D341Med (cell line): ENCODE results near the gene PHACTR2.
"Not testable (repeated sequence)": the region's sequence is repeated elsewhere in the genome, so short reads cannot be mapped to it uniquely, and the experiment has no call there.

ENCODE experiments used
- DNase-seq: peaks from one replicate; pipeline ENCODE4 v3.0.0; 2012; ENCODE audit warnings: low spot score

PHACTR2 gene

GRCh38 chr6:143698759-143699429, 21.1 kb downstream of the PHACTR2 start:
- DNase-seq: no peak

- no peak for DNase-seq
Observed at GRCh38 chr6:143699430-143699825, 21.7 kb downstream of the PHACTR2 start.

- DNase-seq: no peak
Observed at GRCh38 chr6:143700684-143701348, 23.1 kb downstream of the PHACTR2 start.

DNA sequence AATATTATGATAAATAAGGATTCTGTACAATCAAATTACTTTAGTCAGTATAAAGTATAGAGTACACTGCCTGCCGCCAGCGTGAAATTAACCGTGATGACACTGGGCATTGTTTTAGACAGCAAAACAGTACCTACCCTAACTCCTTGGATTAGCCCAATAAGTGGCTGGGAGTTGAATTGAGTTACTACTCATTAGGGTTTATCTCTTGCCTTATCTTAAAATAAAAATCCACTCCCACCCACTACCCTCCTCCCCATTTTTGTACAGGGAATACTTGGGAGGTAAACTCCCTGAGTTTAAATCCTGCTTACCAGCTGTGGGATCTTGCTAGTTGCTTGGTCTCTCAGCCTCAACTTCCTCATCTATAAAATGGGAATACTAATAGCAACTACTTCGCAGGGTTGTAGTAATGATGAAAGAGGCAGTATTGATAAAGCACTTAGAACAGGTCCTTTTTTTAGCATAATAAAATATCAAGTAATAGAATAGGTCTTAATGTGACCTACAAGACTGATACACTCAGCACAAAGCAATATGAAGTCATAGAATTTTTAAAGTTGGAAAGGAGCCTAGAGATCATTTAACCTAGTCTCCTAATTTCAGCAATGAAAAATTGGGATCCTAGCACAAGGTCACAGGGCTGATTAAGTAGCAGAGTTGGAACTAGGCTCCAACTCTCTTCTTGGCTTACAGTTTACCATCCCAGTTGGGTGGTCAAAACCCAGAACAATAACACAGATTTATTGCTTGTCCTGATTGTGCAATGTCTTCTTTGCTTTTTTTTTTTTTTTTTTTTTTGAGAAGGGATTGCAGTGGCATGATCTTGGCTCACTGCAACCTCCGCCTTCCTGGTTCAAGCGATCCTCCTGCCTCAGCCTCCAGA, 23.8 kb downstream of the PHACTR2 start:
- DNase-seq: no peak

DNA sequence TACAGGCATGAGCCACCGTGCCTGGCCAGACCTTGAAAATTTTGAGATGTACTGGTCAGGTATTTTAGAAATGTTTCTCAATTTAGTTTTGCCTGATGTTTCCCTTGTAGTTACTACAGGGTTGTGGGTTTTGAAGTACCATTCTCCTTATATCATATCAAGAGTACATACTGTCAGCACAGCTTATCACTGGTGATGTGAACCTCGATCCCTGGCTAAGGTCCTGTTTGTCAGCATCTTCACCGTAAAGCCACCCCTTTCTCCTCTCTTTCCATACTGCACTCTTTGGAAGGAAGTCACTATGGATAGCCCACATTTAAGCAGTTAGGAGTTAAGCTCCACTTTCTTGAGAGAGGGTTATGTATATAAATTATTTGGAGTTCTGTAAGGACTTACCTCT, 27.8 kb downstream of the PHACTR2 start:
- DNase-seq: no peak

DNA sequence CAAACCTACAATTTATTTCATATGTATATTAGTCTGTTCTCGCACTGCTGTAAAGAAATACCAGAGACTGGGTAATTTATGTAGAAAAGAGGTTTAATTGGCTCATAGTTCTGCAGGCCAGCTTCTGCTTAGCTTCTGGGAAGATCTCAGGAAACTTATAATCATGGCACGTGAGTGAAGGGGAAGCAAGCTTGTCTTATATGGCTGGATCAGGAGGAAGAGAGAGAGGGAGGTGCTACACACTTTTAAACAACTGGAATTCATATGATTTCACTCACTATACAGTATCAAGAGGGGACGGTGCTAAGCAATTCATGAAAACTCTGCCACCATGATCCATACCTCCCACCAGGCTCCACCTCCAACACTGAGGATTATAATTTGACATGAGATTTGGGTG, 29.9 kb downstream of the PHACTR2 start:
- DNase-seq: no peak

DNA sequence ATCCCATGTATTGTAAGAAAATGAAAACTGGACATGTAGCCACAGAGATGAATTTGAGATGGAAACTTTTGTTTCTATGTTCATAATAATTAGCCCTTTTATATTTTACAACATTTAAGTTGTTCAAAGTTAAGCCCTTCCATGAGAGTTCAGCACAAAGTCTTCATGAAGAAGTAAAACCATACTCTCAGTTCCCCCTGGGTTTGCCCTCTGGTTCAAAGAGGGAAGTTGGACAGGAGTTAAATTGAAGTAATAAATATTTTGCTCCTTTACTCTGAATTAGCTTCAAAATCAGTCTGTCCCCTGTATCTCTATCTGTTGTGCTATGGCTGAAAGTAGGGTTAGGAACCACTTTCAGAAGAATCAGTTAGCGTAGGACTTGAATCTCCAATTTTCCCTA, 31.1 kb downstream of the PHACTR2 start:
- no peak for DNase-seq

- no peak for DNase-seq
Observed at GRCh38 chr6:143711714-143712113, 33.9 kb downstream of the PHACTR2 start.

GRCh38 chr6:143718472-143718871, 40.7 kb downstream of the PHACTR2 start:
- DNase-seq: no peak

DNA sequence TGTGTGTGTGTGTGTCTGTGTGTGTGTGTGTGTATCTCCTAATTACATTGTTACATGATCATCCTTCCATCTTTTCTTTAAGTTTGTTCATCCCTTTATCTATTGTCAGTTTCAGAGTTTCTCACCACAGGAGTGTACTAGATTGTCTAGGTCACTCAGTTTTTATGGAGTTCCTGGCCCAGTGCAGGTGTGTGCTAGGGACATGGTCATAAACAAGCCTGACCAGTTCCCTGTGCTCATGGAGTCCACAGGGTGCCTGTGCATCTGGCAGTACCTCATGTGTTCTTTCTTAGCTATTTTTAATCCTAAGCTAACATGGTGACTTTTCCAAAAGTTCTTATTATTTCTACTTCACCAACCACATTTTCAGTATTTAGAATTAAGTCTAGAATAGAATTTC, 43.9 kb downstream of the PHACTR2 start:
- no peak for DNase-seq

DNA sequence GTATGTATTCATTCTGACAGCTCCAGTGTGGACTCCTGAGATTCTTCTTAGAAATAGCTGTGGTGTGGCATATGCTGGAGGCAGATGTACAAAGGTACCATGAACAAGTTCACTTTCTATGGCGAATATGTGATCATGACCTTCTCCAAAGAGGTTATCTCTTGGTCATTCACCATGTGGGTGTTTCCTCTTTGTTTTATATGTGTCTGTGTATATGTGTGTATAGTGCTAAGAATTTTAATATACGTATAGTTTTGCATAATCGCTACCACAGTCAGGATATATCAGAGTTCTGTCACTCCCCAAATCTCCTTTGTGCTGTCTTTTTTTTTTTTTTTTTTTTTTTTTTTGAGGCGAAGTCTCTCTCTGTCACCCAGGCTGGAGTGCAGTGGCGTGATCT, 47.1 kb downstream of the PHACTR2 start:
- DNase-seq: no peak

DNA sequence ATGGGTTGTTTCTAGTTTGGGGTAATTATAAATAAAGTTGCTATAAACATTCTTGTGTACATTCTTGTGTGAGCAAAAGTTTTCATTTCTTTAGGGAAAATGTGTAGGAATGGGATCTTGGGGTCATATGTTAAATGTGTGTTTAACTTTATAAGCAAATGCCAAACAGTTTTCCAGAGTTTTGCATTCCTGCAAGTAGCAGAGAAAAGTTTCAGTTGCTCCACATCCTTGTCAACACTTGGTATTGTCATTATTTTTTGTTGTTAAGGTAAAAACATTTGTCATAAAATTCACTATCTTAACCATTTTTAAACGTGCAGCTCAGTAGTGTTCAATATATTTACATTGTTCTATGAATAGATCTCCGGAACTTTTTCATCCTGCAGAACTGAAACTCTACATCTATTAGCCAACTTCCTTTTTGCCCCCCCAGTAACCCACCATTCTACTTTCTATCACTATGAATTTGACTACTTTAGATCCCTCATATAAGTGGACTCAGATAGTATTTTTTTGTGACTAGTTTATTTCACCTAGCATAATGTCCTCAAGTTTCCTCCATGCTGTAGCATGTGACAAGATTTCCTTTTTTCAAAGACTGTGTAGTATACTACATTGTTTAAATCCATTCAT, 48.4 kb downstream of the PHACTR2 start:
- no peak for DNase-seq

- no peak for DNase-seq
Observed at GRCh38 chr6:143727035-143727434, 49.3 kb downstream of the PHACTR2 start.

- DNase-seq: no peak
Observed at GRCh38 chr6:143731789-143732188, 54.0 kb downstream of the PHACTR2 start.

GRCh38 chr6:143732536-143732935, 54.8 kb downstream of the PHACTR2 start:
- no peak for DNase-seq

DNA sequence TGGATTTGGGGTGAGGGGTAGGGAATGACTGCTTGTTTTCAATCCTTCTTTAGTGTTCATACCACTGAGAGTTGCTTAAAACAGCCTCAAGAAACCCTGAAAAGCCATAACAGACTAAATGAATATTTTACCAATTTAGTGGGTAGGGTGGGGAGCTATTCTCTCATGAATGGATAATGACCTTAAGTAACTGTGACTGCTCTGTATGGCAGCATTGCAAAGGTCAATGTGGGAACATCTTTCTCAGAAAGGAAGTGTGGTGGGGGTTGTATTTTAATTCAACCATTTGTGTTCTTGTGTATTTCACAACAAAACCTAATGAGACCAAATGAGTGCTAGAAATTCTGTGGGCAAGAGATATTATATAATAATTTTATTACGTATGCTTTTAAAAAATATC, 55.7 kb downstream of the PHACTR2 start:
- DNase-seq: no peak

GRCh38 chr6:143734641-143735063, 56.9 kb downstream of the PHACTR2 start:
- DNase-seq: no peak

DNA sequence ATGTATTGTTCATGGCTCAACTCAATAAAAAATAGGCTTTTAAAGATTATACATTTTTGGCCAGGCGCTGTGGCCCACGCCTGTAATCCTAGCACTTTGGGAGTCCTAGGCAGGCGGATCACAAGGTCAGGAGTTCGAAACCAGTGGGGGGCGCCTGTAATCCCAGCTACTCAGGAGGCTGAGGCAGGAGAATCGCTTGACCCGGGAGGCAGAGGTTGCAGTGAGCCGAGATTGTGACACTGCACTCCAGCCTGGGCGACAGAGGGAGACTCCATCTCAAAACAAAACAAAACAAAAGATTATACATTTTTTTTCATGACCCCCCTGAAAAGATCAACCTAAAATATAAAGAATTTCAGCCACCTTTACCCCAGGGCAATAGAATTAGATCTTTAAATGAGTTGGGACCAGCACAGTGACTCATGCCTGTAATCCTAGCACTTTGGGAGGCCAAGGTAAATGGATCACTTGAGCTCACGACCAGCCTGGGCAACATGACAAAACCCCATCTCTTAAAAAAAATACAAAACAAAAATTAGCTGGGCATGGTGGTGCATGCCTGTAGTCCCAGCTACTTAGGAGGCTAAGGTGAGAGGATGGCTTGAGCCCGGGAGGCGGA, 60.4 kb downstream of the PHACTR2 start:
- DNase-seq: not testable (repeated sequence)

GRCh38 chr6:143739341-143739851, 61.6 kb downstream of the PHACTR2 start:
- no peak for DNase-seq

DNA sequence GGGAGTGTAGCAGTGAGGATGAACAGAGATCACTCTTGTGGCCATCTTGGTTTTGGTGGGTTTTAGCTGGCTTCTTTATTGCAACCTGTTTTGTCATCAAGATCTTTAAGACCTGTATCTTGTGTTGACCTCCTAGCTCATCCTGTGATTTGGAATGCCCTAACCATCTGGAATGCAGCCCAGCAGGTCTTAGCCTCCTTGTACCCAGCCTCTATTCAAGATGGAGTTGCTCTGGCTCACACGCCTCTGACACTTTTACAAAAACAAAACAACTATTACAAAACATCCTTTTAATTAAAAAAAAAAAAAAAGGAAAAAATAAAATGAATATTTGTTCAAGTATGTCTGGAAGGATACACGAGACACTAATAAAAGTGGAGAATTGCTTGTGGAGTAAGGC, 62.4 kb downstream of the PHACTR2 start:
- DNase-seq: no peak

DNA sequence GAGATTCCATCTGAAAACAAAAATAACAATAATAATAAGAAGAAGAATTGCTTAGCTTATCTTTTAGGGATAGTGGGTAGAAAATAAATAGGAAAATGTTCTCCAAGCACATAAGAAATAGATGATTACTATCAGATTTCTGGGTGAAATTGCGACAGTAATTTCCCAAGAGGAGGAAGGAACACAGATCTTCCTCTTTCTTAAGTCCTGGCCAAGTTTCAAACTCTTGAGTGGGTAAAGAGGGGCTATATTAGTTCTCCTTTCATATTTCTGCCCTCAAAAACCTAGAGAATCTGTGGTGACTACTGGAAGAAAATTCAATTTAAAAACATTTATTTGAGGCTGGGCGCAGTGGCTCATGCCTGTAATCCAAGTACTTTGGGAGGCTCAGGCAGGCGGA, 63.7 kb downstream of the PHACTR2 start:
- no peak for DNase-seq
